Measurements from ENCODE around the gene GJA3. TPM values are rescaled to one million over a fixed set of nuclear protein-coding genes. Genes with fewer than 3 reads are reported as not detected.

Gene GJA3
- 0.13 TPM for polyA plus RNA-seq (2012; ENCODE audit: insufficient read length, low read depth)

DNA sequence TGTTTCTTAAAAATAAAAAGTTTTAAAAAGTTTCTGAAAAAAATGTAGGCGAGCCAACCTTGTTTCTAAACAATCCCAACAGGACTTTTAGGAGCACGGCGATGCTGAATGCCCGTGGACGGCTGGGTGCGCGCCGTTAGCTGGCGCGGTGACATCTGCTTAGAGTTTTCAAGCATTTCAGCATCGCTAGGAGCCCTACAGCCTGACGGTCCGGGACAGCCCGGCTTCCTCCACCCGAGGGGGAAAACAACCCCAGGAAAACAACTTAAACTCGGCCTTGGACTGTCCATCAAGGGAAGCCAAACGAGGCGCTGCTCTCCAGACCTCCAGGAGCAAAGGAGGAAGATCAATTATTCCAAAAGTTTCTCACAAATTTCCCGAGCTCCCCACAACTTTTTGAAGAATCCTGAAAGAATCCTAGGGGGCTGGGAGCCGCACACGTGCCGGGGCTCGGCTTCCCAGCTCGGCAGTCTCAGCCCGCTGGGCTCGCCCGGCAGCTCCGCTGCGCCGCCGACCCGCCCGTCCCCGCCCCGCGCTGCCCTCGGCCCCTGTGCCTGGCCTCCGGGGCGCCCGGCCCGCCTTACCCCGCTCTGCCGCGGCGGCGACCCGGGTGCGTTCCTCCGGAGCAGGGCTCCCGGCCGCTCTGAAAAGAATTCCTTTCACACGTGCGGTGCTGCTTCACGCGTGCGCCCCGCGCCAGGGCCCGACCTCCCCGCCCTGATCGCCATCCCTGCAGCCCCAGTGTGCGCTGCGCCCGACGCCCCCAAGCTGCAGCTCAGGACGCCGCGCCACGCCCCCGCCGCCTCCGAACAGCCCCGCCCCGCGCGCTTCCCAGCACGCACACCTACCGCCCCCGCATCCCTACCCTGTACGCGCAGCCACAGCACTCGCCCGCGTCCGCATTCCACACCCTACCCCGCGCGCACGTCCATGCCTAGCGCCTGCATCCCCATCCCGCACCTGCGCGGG lies at the start of gene GJA3:
GJA3 (minus strand) TSS at position 747 of the 969 bp plus-strand sequence. CDS start 17,764 bp downstream, outside the sequence.
- TF ChIP-seq SIN3A (IDR thresholded peaks at IDR 0.05; ENCODE audit: borderline replicate concordance, insufficient read depth, low read length) (no peak), REST (IDR thresholded peaks at IDR 0.05; ENCODE audit: insufficient read depth in 1 of 2, low read depth in 2 of 2, low read length in 2 of 2) (no peak), TAF1 (IDR thresholded peaks at IDR 0.05; ENCODE audit: borderline replicate concordance, insufficient read depth, low read length) (no peak), FOXP2 (optimal IDR thresholded peaks at IDR 0.05; ENCODE audit: borderline replicate concordance, extremely low read depth, extremely low read length, insufficient read depth) (no peak), POLR2AphosphoS5 (IDR thresholded peaks at IDR 0.05; ENCODE audit: low read depth, low read length) (no peak)

GRCh38 chr13:20209948-20210347 lies 49.1 kb upstream of the GJA3 start:
- TF ChIP-seq POLR2AphosphoS5 (IDR thresholded peaks at IDR 0.05; ENCODE audit: low read depth, low read length) (no peak), TAF1 (IDR thresholded peaks at IDR 0.05; ENCODE audit: borderline replicate concordance, insufficient read depth, low read length) (no peak), REST (IDR thresholded peaks at IDR 0.05; ENCODE audit: insufficient read depth in 1 of 2, low read depth in 2 of 2, low read length in 2 of 2) (no peak), SIN3A (IDR thresholded peaks at IDR 0.05; ENCODE audit: borderline replicate concordance, insufficient read depth, low read length) (no peak), FOXP2 (optimal IDR thresholded peaks at IDR 0.05; ENCODE audit: borderline replicate concordance, extremely low read depth, extremely low read length, insufficient read depth) (no peak)

GRCh38 chr13:20206698-20207235 lies 45.9 kb upstream of the GJA3 start:
- no peak for TF ChIP-seq POLR2AphosphoS5 (IDR thresholded peaks at IDR 0.05; ENCODE audit: low read depth, low read length)
- TF ChIP-seq REST (IDR thresholded peaks at IDR 0.05; ENCODE audit: insufficient read depth in 1 of 2, low read depth in 2 of 2, low read length in 2 of 2), result no peak
- no peak for TF ChIP-seq TAF1 (IDR thresholded peaks at IDR 0.05; ENCODE audit: borderline replicate concordance, insufficient read depth, low read length)
- no peak for TF ChIP-seq FOXP2 (optimal IDR thresholded peaks at IDR 0.05; ENCODE audit: borderline replicate concordance, extremely low read depth, extremely low read length, insufficient read depth)
- no peak for TF ChIP-seq SIN3A (IDR thresholded peaks at IDR 0.05; ENCODE audit: borderline replicate concordance, insufficient read depth, low read length)

GRCh38 chr13:20206065-20206697 lies 45.3 kb upstream of the GJA3 start:
- TF ChIP-seq REST (IDR thresholded peaks at IDR 0.05; ENCODE audit: insufficient read depth in 1 of 2, low read depth in 2 of 2, low read length in 2 of 2) (no peak), SIN3A (IDR thresholded peaks at IDR 0.05; ENCODE audit: borderline replicate concordance, insufficient read depth, low read length) (no peak), FOXP2 (optimal IDR thresholded peaks at IDR 0.05; ENCODE audit: borderline replicate concordance, extremely low read depth, extremely low read length, insufficient read depth) (no peak), TAF1 (IDR thresholded peaks at IDR 0.05; ENCODE audit: borderline replicate concordance, insufficient read depth, low read length) (no peak), POLR2AphosphoS5 (IDR thresholded peaks at IDR 0.05; ENCODE audit: low read depth, low read length) (no peak)
